IMR-90 (cell line): ENCODE measurements around the gene SGCA. TPM values are rescaled to one million over a fixed set of nuclear protein-coding genes. Genes with fewer than 3 reads are reported as not detected.

ENCODE experiments used
- ATAC-seq: fragments of 200-7000 bp; cut with Tn5 transposase; 2 replicates; pipeline ENCODE4 v1.9.1; 2020; ENCODE audit warnings: low read depth, mild to moderate bottlenecking, moderate library complexity
- BruUV-seq: library from RNA; stranded (reverse); fragments of 400-500 nt; replicated peaks from 2 replicates; lab custom pipeline; 2021; lab: Mats Ljungman, UMichigan
- CTCF ChIA-PET: fragments of 300-600 bp; formaldehyde crosslinking; extraction: SDS; loops from one replicate; lab custom pipeline; 2021; ENCODE audit warnings: antibody characterized with exemption; lab: Yijun Ruan, JAX
- POLR2A ChIA-PET: fragments of 300-600 bp; sonication (Branson Sonifier 250); formaldehyde crosslinking; loops from one replicate; lab custom pipeline; 2022; ENCODE audit warnings: antibody characterized with exemption; ENCODE audit not compliant: unreplicated experiment; lab: Charles Lee
- DNase-seq: peaks from one replicate; pipeline ENCODE4 v3.0.0; 2013
- H2AFZ ChIP-seq: replicated peaks from 2 replicates; pipeline ENCODE3; 2013; ENCODE audit warnings: low read length, mild to moderate bottlenecking; ENCODE audit not compliant: poor library complexity
- H2AK5ac ChIP-seq: 2 replicates; pipeline ENCODE4 v1.6.1; 2013; ENCODE audit warnings: low read depth, low read length, inconsistent platforms
- H2AK9ac ChIP-seq: replicated peaks from 2 replicates; pipeline ENCODE3; 2013; ENCODE audit warnings: mild to moderate bottlenecking, low read depth, low read length, moderate library complexity; ENCODE audit not compliant: poor library complexity
- H2BK120ac ChIP-seq: 2 replicates; pipeline ENCODE4 v1.6.1; 2013; ENCODE audit warnings: low read depth, low read length, inconsistent platforms
- H2BK15ac ChIP-seq: 3 replicates; pipeline ENCODE4 v1.6.1; 2013; ENCODE audit warnings: low read depth, low read length, inconsistent platforms
- H2BK20ac ChIP-seq: 2 replicates; pipeline ENCODE4 v1.6.1; 2013; ENCODE audit warnings: low read depth, mild to moderate bottlenecking, inconsistent platforms, low read length, moderate library complexity
- H2BK5ac ChIP-seq: 2 replicates; pipeline ENCODE4 v1.6.1; 2013; ENCODE audit warnings: mild to moderate bottlenecking, low read depth, low read length, inconsistent platforms; ENCODE audit not compliant: poor library complexity, severe bottlenecking
- H3K14ac ChIP-seq: replicated peaks from 2 replicates; pipeline ENCODE4 v1.6.1; 2013; ENCODE audit warnings: low read depth, low read length, inconsistent platforms
- H3K18ac ChIP-seq: 2 replicates; pipeline ENCODE4 v1.6.1; 2013; ENCODE audit warnings: low read depth, low read length, control low read depth
- H3K23ac ChIP-seq: 2 replicates; pipeline ENCODE4 v1.6.1; 2013; ENCODE audit warnings: low read depth, low read length, inconsistent platforms
- H3K27ac ChIP-seq: 2 replicates; pipeline ENCODE4 v1.5.1; 2013; ENCODE audit warnings: mild to moderate bottlenecking, control low read depth, low read length; ENCODE audit not compliant: insufficient read depth
- H3K27me3 ChIP-seq: 2 replicates; pipeline ENCODE4 v1.6.1; 2013; ENCODE audit warnings: low read length; ENCODE audit not compliant: control insufficient read depth, insufficient read depth
- H3K36me3 ChIP-seq: 2 replicates; pipeline ENCODE4 v1.6.1; 2013; ENCODE audit warnings: low read length, mixed read lengths; ENCODE audit not compliant: control insufficient read depth, insufficient read depth
- H3K4ac ChIP-seq: 2 replicates; pipeline ENCODE4 v1.6.1; 2013; ENCODE audit warnings: low read depth, low read length, inconsistent platforms
- H3K4me1 ChIP-seq: 2 replicates; pipeline ENCODE4 v1.6.1; 2013; ENCODE audit warnings: low read length, mixed read lengths; ENCODE audit not compliant: control insufficient read depth, insufficient read depth
- H3K4me2 ChIP-seq: 2 replicates; pipeline ENCODE4 v1.6.1; 2013; ENCODE audit warnings: low read depth, mild to moderate bottlenecking, control low read depth, low read length, moderate library complexity
- H3K4me3 ChIP-seq: 2 replicates; pipeline ENCODE4 v1.5.1; 2013; ENCODE audit warnings: low read depth, mild to moderate bottlenecking, control low read depth, low read length, moderate library complexity; ENCODE audit not compliant: insufficient read depth
- H3K56ac ChIP-seq: 2 replicates; pipeline ENCODE4 v1.6.1; 2013; ENCODE audit warnings: low read length, inconsistent platforms; ENCODE audit not compliant: insufficient read depth; ENCODE audit errors: extremely low read depth
- H3K79me1 ChIP-seq, 2 experiments: 2 replicates each; pipeline ENCODE4 v1.6.1; 2013; ENCODE audit warnings: low read length in 2 of 2, inconsistent platforms in 1 of 2, low read depth in 1 of 2
- H3K9ac ChIP-seq: 2 replicates; pipeline ENCODE4 v1.6.1; 2013; ENCODE audit warnings: low read depth, low read length, control low read depth
- H3K9me1 ChIP-seq: 2 replicates; pipeline ENCODE4 v1.6.1; 2013; ENCODE audit warnings: low read length, inconsistent platforms; ENCODE audit not compliant: insufficient read depth
- H3K9me3 ChIP-seq: 2 replicates; pipeline ENCODE4 v1.6.1; 2013; ENCODE audit warnings: low read length; ENCODE audit not compliant: control insufficient read depth, insufficient read depth
- H4K20me1 ChIP-seq: 2 replicates; pipeline ENCODE4 v1.6.1; 2013; ENCODE audit warnings: low read length, inconsistent platforms; ENCODE audit not compliant: insufficient read depth
- H4K5ac ChIP-seq: 2 replicates; pipeline ENCODE4 v1.6.1; 2013; ENCODE audit warnings: mild to moderate bottlenecking, low read depth, low read length, control low read depth
- H4K8ac ChIP-seq, 2 experiments: 2 replicates each; pipeline ENCODE4 v1.6.1; 2013; ENCODE audit warnings: low read depth in 2 of 2, low read length in 2 of 2, control low read depth in 1 of 2, inconsistent platforms in 1 of 2
- H4K91ac ChIP-seq: 2 replicates; pipeline ENCODE4 v1.6.1; 2013; ENCODE audit warnings: low read depth, low read length, inconsistent platforms; ENCODE audit not compliant: insufficient read depth
- BHLHE40 ChIP-seq: fragments of 150-350 bp; IDR thresholded peaks from 2 replicates; pipeline ENCODE4 v1.6.1; 2016; ENCODE audit warnings: mild to moderate bottlenecking, low read depth, low read length
- NFE2L2 ChIP-seq: fragments of 150-350 bp; IDR thresholded peaks from 2 replicates; pipeline ENCODE4 v1.6.1; 2016; ENCODE audit warnings: low read depth, mild to moderate bottlenecking, low read length
- RFX5 ChIP-seq: IDR thresholded peaks from 2 replicates; pipeline ENCODE4 v1.8.0; 2012; ENCODE audit warnings: low read depth, mild to moderate bottlenecking, low read length, moderate library complexity
- whole genome bisulfite sequencing, 2 experiments: methylation state at CpG; one replicate each; pipeline versions ENCODE4 v1.1.5 to v1.1.7; 2013; ENCODE audit warnings: missing lambda C conversion rate in 2 of 2; ENCODE audit not compliant: insufficient read length in 1 of 2; ENCODE audit errors: extremely low coverage in 2 of 2; 5-methylcytosine and 5-hydroxymethylcytosine counted together
- dilution Hi-C: fragments of 300-500 bp; cut with HindIII; formaldehyde crosslinking; loops from one replicate; pipeline ENCODE4 v1.14.3; 2018; ENCODE audit warnings: low sequenced_read_pairs; ENCODE audit not compliant: unreplicated experiment
- in situ Hi-C: fragments of 300-500 bp; cut with MboI; formaldehyde crosslinking; loops from 3 replicates; pipeline ENCODE4 v1.14.3; 2019; ENCODE audit warnings: low sequenced_read_pairs, inconsistent platforms, mixed read lengths
- intact Hi-C: fragments of 100-400 bp; cut with micrococcal nuclease; formaldehyde crosslinking; loops from 2 replicates; pipeline ENCODE4 v1.10.0; 2022
- polyA plus RNA-seq, 3 experiments: library from polyadenylated mRNA; depleted of rRNA; stranded (reverse); fragments of >200 nt; gene quantifications; 2 replicates each; pipeline ENCODE4 v1.2.3, GENCODE V29; 2012; ENCODE audit warnings: low replicate concordance in 1 of 3
- total RNA-seq: library from RNA; depleted of rRNA; stranded (reverse); fragments of >200 nt; gene quantifications from 2 replicates; pipeline ENCODE4 v1.2.3, GENCODE V29; 2012

Gene SGCA
- total and polyA plus RNA-seq, 2 of the 4 experiments (the other 2 are of a cell fraction), result 0.19 TPM; not detected in 1

GRCh38 chr17:50153650-50154575 lies 11.9 kb upstream of the SGCA start (continued):
- no peak for TF ChIP-seq BHLHE40
- TF ChIP-seq RFX5, result no peak

- ATAC-seq (no peak), DNase-seq (no peak)
- no peak overlapping the region for H2BK120ac ChIP-seq
- H2AK9ac ChIP-seq, result no peak overlapping the region
- no peak overlapping the region for H2BK5ac ChIP-seq
- H2BK20ac ChIP-seq, result no peak overlapping the region
- TF ChIP-seq BHLHE40, result no peak
- no peak for TF ChIP-seq NFE2L2
- intact Hi-C loops (no loop called here), dilution Hi-C loops (no loop called here), in situ Hi-C loops (no loop called here)
- H4K91ac ChIP-seq, result no peak overlapping the region; the same call in 1 of the 2 replicates
- no peak overlapping the region for H3K18ac ChIP-seq
- H3K9ac ChIP-seq, result 0 out of 2 replicates have a peak overlapping the region, but pooled peaks have one; percentile 41
- peaks cover 9% of the 10 kb centered on the region for H3K4me1 ChIP-seq
- H3K27ac ChIP-seq, result peak overlapping the region; percentile 70; the same call in 1 of the 2 replicates
- H2AK5ac ChIP-seq, result peak overlapping the region; percentile 58
- H3K4ac ChIP-seq, result peak overlapping the region; percentile 3; the same call in 1 of the 2 replicates
- H3K27me3 ChIP-seq, result no peaks in the 10 kb centered on the region
- H3K14ac ChIP-seq, result 0 out of 2 replicates have a peak overlapping the region, but pooled peaks have one; percentile 16
- no peak overlapping the region for H2AFZ ChIP-seq
- peaks cover 0 to 23% of the 10 kb centered on the region in 2 experiments; a peak in 2 of 4 replicates for H3K79me1 ChIP-seq
- H4K20me1 ChIP-seq, result no peaks in the 10 kb centered on the region
- no peaks in the 10 kb centered on the region for H3K36me3 ChIP-seq
- H4K5ac ChIP-seq, result no peak overlapping the region
- H3K4me2 ChIP-seq, result peak overlapping the region; percentile 21; the same call in 1 of the 2 replicates
- no peak overlapping the region for H3K4me3 ChIP-seq
- CTCF ChIA-PET, result no interaction called here
- 0 out of 3 replicates have a peak overlapping the region, but pooled peaks have one; percentile 10 for H2BK15ac ChIP-seq
- peaks cover 4% of the 10 kb centered on the region; the same call in 1 of the 2 replicates for H3K9me1 ChIP-seq
- no peaks in the 10 kb centered on the region for H3K9me3 ChIP-seq
- H4K8ac ChIP-seq, result peak overlapping the region in 1 of 2 experiments; percentile 25; a peak in 1 of 4 replicates
- POLR2A ChIA-PET, result no interaction called here
- BruUV-seq, result no TSS peak
- no peak overlapping the region for H3K56ac ChIP-seq
- no peak overlapping the region for H3K23ac ChIP-seq
- WGBS, 2 experiments, result no CpG with 5 or more reads among the region's 1 CpG
Observed at GRCh38 chr17:50154604-50155003, 11.2 kb upstream of the SGCA start.
